GM10847 (cell line): Measurements from ENCODE around the gene HSPA12B.

ENCODE experiments used
- POLR2A ChIP-seq: IDR thresholded peaks from 2 replicates; pipeline ENCODE4 v1.6.1; 2011; ENCODE audit not compliant: insufficient read length; ENCODE audit errors: extremely low read depth

HSPA12B gene

GRCh38 chr20:3760655-3761348 is 28.3 kb downstream of the HSPA12B start:
- no peak for TF ChIP-seq POLR2A

GRCh38 chr20:3763671-3764601 is 31.5 kb downstream of the HSPA12B start:
- no peak for TF ChIP-seq POLR2A

GRCh38 chr20:3764659-3765058 is 32.2 kb downstream of the HSPA12B start:
- no peak for TF ChIP-seq POLR2A

- TF ChIP-seq POLR2A, result no peak
Measured at GRCh38 chr20:3765171-3765882, 32.8 kb downstream of the HSPA12B start.

GRCh38 chr20:3766422-3767109 is 34.1 kb downstream of the HSPA12B start:
- no peak for TF ChIP-seq POLR2A

- TF ChIP-seq POLR2A, result no peak
Measured at GRCh38 chr20:3767110-3767426, 34.6 kb downstream of the HSPA12B start.

GRCh38 chr20:3767427-3768341 is 35.2 kb downstream of the HSPA12B start, which contains the start of gene ADISSP:
TSS of gene ADISSP (minus strand) at chr20:3767753. CDS start at chr20:3760100, 7,653 bp downstream.
- peak; percentile 22 for TF ChIP-seq POLR2A

GRCh38 chr20:3768342-3769130 is 36.1 kb downstream of the HSPA12B start:
- TF ChIP-seq POLR2A, result no peak

- no peak for TF ChIP-seq POLR2A
Measured at GRCh38 chr20:3771552-3772058, 39.1 kb downstream of the HSPA12B start.

GRCh38 chr20:3775457-3776108 is 43.1 kb downstream of the HSPA12B start:
- TF ChIP-seq POLR2A, result no peak

GRCh38 chr20:3777381-3777715 is 44.9 kb downstream of the HSPA12B start:
- TF ChIP-seq POLR2A, result no peak

- no peak for TF ChIP-seq POLR2A
Measured at GRCh38 chr20:3777716-3778629, 45.5 kb downstream of the HSPA12B start.
